Smooth muscle cell (in vitro differentiated cells): ENCODE data around the gene STAP2. TPM values are rescaled to one million over a fixed set of nuclear protein-coding genes. Genes with fewer than 3 reads are reported as not detected.

ENCODE experiments used
- DNase-seq: peaks from one replicate; lab custom pipeline; 2025; ENCODE audit not compliant: unreplicated experiment; lab: John Stamatoyannopoulos, UW
- H2AFZ ChIP-seq: fragments of 200-600 bp; sonication (generic); 2 replicates; pipeline ENCODE4 v1.6.0; 2016; ENCODE audit warnings: antibody characterized with exemption, low read depth, mild to moderate bottlenecking
- H3F3A ChIP-seq: fragments of 200-600 bp; sonication (generic); 2 replicates; pipeline ENCODE4 v1.6.0; 2017; ENCODE audit warnings: antibody characterized with exemption, low read depth
- H3K27ac ChIP-seq: fragments of 200-600 bp; sonication (generic); 2 replicates; pipeline ENCODE4 v1.5.1; 2016; ENCODE audit warnings: low read depth, mild to moderate bottlenecking
- H3K27me3 ChIP-seq: fragments of 200-600 bp; sonication (generic); 2 replicates; pipeline ENCODE4 v1.6.1; 2016; ENCODE audit warnings: low read depth, mild to moderate bottlenecking
- H3K36me3 ChIP-seq: fragments of 200-600 bp; sonication (generic); 2 replicates; pipeline ENCODE4 v1.5.1; 2016; ENCODE audit warnings: low read depth
- H3K4me1 ChIP-seq: fragments of 200-600 bp; sonication (generic); 2 replicates; pipeline ENCODE4 v1.5.1; 2016; ENCODE audit warnings: low read depth
- H3K4me2 ChIP-seq: fragments of 200-600 bp; sonication (generic); 2 replicates; pipeline ENCODE4 v1.6.0; 2016; ENCODE audit warnings: mild to moderate bottlenecking
- H3K4me3 ChIP-seq: fragments of 200-600 bp; sonication (generic); 2 replicates; pipeline ENCODE4 v1.5.1; 2016; ENCODE audit warnings: mild to moderate bottlenecking
- H3K79me2 ChIP-seq: fragments of 200-600 bp; sonication (generic); 2 replicates; pipeline ENCODE4 v1.6.0; 2016; ENCODE audit warnings: low read depth, mild to moderate bottlenecking
- H3K9ac ChIP-seq: fragments of 200-600 bp; sonication (generic); 2 replicates; pipeline ENCODE4 v1.6.0; 2016; ENCODE audit warnings: low read depth
- H3K9me3 ChIP-seq: fragments of 200-600 bp; sonication (generic); replicated peaks from 2 replicates; pipeline ENCODE4 v1.5.1; 2016; ENCODE audit warnings: low read depth
- H4K20me1 ChIP-seq: fragments of 200-600 bp; sonication (generic); 2 replicates; pipeline ENCODE4 v1.6.0; 2016; ENCODE audit warnings: low read depth
- WGBS: methylation state at CpG from one replicate; pipeline ENCODE4 v1.1.7; 2016; ENCODE audit warnings: low lambda C conversion rate; 5-methylcytosine and 5-hydroxymethylcytosine counted together
- polyA plus RNA-seq: library from polyadenylated mRNA; unstranded; fragments of >200 nt; fragmentation: Nextera tagmentation; extraction: Ambion mirVana; gene quantifications from 2 replicates; pipeline ENCODE4 v1.2.1, GENCODE V29; 2016
- total RNA-seq: library from RNA; depleted of rRNA; stranded (reverse); fragments of >200 nt; gene quantifications from 2 replicates; pipeline ENCODE4 v1.2.3, GENCODE V29; 2014
- TF ChIP-seq, protein P1 (sequence below): fragments of 200-600 bp; sonication (generic); IDR thresholded peaks from 2 replicates; pipeline ENCODE4 v1.5.1; 2017; ENCODE audit warnings: borderline replicate concordance, mild to moderate bottlenecking, antibody characterized with exemption; ENCODE audit not compliant: insufficient read depth, poor library complexity, severe bottlenecking

STAP2 gene
- total and polyA plus RNA-seq, 2 experiments from 2014 or later = 8.3 to 10.7 TPM

DNA sequence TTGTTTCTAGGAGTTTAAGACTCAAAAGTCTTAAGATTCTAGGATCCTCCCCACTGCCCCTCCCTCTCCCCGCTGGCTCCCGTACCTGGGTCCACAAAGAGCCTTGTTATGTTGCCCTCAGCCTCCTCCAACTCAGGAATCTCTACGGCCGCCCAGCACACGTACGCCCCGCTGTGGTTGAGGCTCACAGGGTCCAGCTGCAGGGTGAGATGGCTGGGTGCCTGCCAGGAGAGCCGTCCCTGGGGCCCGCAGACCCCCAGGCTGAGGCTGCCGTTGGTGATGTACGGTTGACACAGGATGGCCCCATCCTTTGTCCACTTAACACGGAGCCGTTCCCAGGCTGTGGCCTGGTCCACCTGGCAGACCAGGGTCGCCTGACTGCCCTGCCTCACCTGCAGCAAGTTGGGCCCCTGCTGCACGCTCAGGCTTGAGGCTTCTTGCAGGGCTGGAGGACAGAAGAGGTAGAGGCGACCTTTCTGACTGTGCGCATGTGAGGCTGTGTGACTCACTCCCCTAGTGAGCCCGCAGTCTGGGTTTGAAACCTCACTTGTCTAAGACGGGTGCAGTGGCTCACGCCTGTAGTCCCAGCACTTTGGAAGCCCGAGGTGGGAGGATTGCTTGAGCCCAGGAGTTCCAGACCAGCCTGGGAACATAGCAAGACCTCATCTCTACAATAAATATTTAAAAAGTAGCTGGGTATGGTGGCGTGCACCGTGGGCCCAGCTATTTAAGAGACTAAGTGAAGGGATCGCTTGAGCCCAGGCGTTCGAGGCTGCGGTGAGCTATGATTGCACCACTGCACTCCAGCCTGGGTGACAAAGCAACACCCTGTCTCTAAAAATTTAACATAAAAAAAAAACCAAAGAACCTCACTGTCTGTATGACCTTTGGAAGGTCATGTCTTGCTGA lies 40.5 kb downstream of the STAP2 start:
- H3K9ac ChIP-seq = no peak overlapping the region
- TF ChIP-seq, protein P1, sequence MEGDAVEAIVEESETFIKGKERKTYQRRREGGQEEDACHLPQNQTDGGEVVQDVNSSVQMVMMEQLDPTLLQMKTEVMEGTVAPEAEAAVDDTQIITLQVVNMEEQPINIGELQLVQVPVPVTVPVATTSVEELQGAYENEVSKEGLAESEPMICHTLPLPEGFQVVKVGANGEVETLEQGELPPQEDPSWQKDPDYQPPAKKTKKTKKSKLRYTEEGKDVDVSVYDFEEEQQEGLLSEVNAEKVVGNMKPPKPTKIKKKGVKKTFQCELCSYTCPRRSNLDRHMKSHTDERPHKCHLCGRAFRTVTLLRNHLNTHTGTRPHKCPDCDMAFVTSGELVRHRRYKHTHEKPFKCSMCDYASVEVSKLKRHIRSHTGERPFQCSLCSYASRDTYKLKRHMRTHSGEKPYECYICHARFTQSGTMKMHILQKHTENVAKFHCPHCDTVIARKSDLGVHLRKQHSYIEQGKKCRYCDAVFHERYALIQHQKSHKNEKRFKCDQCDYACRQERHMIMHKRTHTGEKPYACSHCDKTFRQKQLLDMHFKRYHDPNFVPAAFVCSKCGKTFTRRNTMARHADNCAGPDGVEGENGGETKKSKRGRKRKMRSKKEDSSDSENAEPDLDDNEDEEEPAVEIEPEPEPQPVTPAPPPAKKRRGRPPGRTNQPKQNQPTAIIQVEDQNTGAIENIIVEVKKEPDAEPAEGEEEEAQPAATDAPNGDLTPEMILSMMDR = no peak
- H3K4me1 ChIP-seq = no peaks in the 10 kb centered on the region
- 75% methylated on average over 27 of the region's 27 CpGs for WGBS
- DNase-seq = no peak
- H2AFZ ChIP-seq = no peak overlapping the region
- no peaks in the 10 kb centered on the region for H3K79me2 ChIP-seq
- H3K36me3 ChIP-seq = no peaks in the 10 kb centered on the region
- H3K4me2 ChIP-seq = no peak overlapping the region
- no peaks in the 10 kb centered on the region for H3K27me3 ChIP-seq
- no peak overlapping the region for H3K4me3 ChIP-seq
- no peaks in the 10 kb centered on the region for H3F3A ChIP-seq
- no peaks in the 10 kb centered on the region for H4K20me1 ChIP-seq
- H3K9me3 ChIP-seq = no peaks in the 10 kb centered on the region
- H3K27ac ChIP-seq = no peak overlapping the region

DNA sequence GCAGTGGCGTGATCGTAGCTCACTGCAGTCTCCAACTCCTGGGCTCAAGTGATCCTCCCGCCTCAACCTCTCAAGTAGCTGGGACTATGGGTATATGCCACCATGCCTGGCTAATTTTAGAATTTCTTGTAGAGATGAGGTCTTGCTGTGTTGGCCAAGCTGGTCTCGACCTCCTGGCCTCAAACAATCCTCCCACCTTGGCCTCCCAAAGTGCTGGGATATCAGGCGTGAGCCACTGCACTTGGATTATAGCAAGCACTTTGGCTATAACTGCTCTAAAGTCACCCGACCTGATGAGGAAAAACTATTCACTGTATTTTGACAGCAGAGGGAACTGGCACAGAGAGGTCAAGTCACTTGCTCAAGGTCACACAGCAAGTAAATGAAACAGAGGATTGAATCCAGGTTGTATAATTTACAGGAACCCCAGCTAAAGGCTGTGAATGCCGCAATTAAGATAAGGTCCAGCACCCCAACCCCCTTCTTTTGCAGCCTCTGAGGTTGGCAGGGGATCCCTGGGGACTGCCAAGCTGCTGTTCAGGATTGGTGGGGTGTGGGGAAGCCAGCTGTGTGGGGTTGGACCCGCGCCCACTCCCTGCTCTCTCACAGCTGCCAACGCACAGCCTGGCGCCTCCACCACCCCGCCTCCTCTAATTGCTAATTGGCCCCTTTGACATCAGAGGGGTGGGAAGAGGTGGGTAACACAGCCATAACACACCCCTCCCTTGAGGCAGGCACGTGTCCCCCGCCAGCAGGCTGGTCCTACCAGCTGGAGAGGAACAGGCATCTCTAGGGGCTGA lies 42.5 kb downstream of the STAP2 start:
- Histone ChIP-seq H2AFZ (no peak overlapping the region), H3K9ac (no peak overlapping the region), H3K36me3 (no peaks in the 10 kb centered on the region), H3K27me3 (no peaks in the 10 kb centered on the region), H3K4me1 (no peaks in the 10 kb centered on the region), H3K9me3 (no peaks in the 10 kb centered on the region), H3K79me2 (no peaks in the 10 kb centered on the region), H3K4me2 (no peak overlapping the region), H3F3A (no peaks in the 10 kb centered on the region), H3K27ac (no peak overlapping the region), H3K4me3 (no peak overlapping the region), H4K20me1 (no peaks in the 10 kb centered on the region)
- 76% methylated on average over 14 of the region's 14 CpGs for WGBS
- no peak for DNase-seq
- TF ChIP-seq, protein P1 = no peak

DNA sequence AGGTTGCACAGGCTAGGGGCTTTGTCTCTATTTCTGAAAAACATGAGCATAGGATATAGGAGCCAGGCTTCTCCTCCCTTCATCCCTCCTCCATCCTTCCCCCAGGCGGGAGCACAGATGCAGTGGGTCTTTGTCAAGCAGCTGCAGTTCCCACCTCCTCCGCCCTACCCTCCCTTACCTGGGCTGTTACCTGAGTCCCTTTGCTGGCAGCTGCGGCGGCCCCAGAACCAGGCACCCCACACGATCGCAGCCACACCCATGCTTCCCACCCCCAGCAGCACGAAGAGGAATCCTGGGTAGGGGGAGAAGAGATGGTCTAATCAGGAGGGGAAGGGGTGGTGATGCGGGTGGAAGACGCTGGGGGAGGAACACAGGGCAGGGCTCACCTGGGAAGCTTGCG lies 44.2 kb downstream of the STAP2 start:
- TF ChIP-seq, protein P1 = no peak
- Histone ChIP-seq H3K4me3 (no peak overlapping the region), H2AFZ (no peak overlapping the region), H3K27me3 (no peaks in the 10 kb centered on the region), H3K4me2 (no peak overlapping the region), H3K27ac (no peak overlapping the region), H3K36me3 (no peaks in the 10 kb centered on the region), H3K79me2 (no peaks in the 10 kb centered on the region), H3K9me3 (no peaks in the 10 kb centered on the region), H4K20me1 (no peaks in the 10 kb centered on the region), H3K9ac (no peak overlapping the region), H3K4me1 (no peaks in the 10 kb centered on the region), H3F3A (no peaks in the 10 kb centered on the region)
- no peak for DNase-seq
- WGBS = 71% methylated on average over 9 of the region's 10 CpGs
